Measurements from ENCODE around the gene PERM1.

PERM1 gene

GRCh38 chr1:975896-976683 lies 5.8 kb downstream of the PERM1 start:
- peak; percentile 42 for DNase-seq

- DNase-seq = no peak
These were observed 6.5 kb downstream of the PERM1 start for GRCh38 chr1:975365-975764.

- no peak for DNase-seq
These were observed 7.1 kb downstream of the PERM1 start for GRCh38 chr1:974687-975328.

- no peak for DNase-seq
These were observed 7.6 kb downstream of the PERM1 start for GRCh38 chr1:974293-974640.

GRCh38 chr1:973459-974292 lies 8.2 kb downstream of the PERM1 start:
- no peak for DNase-seq

GRCh38 chr1:972726-973458 lies 9.0 kb downstream of the PERM1 start:
- no peak for DNase-seq

GRCh38 chr1:971751-972506 lies 10.0 kb downstream of the PERM1 start:
- DNase-seq = no peak

GRCh38 chr1:970973-971730 lies 10.7 kb downstream of the PERM1 start:
- DNase-seq = no peak

- DNase-seq = no peak
These were observed 11.5 kb downstream of the PERM1 start for GRCh38 chr1:970242-970972.

- no peak for DNase-seq
These were observed 12.5 kb downstream of the PERM1 start for GRCh38 chr1:969260-969855.

- no peak for DNase-seq
These were observed 14.2 kb downstream of the PERM1 start for GRCh38 chr1:967466-968343.

- DNase-seq = peak; percentile 34
These were observed 15.1 kb downstream of the PERM1 start for GRCh38 chr1:966704-967300.

- no peak for DNase-seq
These were observed 15.7 kb downstream of the PERM1 start, which contains the start of gene PLEKHN1 for GRCh38 chr1:966135-966703. PLEKHN1 (plus strand) TSS chr1:966482; CDS start chr1:966532, 50 bp downstream.

- DNase-seq = no peak
These were observed 16.3 kb downstream of the PERM1 start for GRCh38 chr1:965526-966134.

- DNase-seq = no peak
These were observed 17.0 kb downstream of the PERM1 start for GRCh38 chr1:964691-965525.

- DNase-seq = no peak
These were observed 18.0 kb downstream of the PERM1 start for GRCh38 chr1:963746-964525.

All from GOT3 (cell line).